Lung (tissue), 12 donors: ENCODE measurements around the gene PLEKHN1. TPM values are rescaled to one million over a fixed set of nuclear protein-coding genes. Genes with fewer than 3 reads are reported as not detected.
"Not testable (repeated sequence)": the region's sequence is repeated elsewhere in the genome, so short reads cannot be mapped to it uniquely, and the experiment has no call there.

Experiments used
- ATAC-seq: fragments of 200-7000 bp; cut with Tn5 transposase; one replicate; pipeline ENCODE4 v1.9.1; 2020; ENCODE audit warnings: moderate number of reproducible peaks; ENCODE audit not compliant: insufficient read depth, low FRiP score
- DNase-seq, 3 donors: peaks; one replicate each; pipeline ENCODE4 v3.0.0-alpha.2; 2013 to 2017
- H3K27ac ChIP-seq, 2 donors: one replicate each; pipeline ENCODE4 v1.5.1; 2013; ENCODE audit warnings: mild to moderate bottlenecking in 2 of 2, moderate library complexity in 2 of 2, control low read depth in 1 of 2, inconsistent platforms in 1 of 2, low read depth in 1 of 2, low read length in 1 of 2
- H3K27me3 ChIP-seq, 3 donors: one replicate each; pipeline ENCODE4 v1.5.1; 2013; ENCODE audit warnings: low read length in 2 of 3; ENCODE audit not compliant: control insufficient read depth in 3 of 3, insufficient read depth in 3 of 3
- H3K36me3 ChIP-seq, 4 donors: one replicate each; pipeline ENCODE4 v1.5.1; 2013; ENCODE audit warnings: low read length in 4 of 4, mild to moderate bottlenecking in 1 of 4, moderate library complexity in 1 of 4; ENCODE audit not compliant: control insufficient read depth in 4 of 4, insufficient read depth in 4 of 4
- H3K4me1 ChIP-seq, 5 donors: one replicate each; pipeline ENCODE4 v1.5.1; 2013; ENCODE audit warnings: low read length in 5 of 5, mild to moderate bottlenecking in 2 of 5, moderate library complexity in 1 of 5; ENCODE audit not compliant: control insufficient read depth in 5 of 5, insufficient read depth in 5 of 5
- H3K4me3 ChIP-seq: one replicate; pipeline ENCODE4 v1.5.1; 2013; ENCODE audit warnings: mild to moderate bottlenecking, control low read depth, moderate library complexity
- H3K9ac ChIP-seq, 2 donors: one replicate each; pipeline ENCODE4 v1.5.1; 2013; ENCODE audit warnings: low read length in 2 of 2, control low read depth in 1 of 2; ENCODE audit not compliant: insufficient read depth in 1 of 2
- H3K9me3 ChIP-seq, 4 donors: one replicate each; pipeline ENCODE4 v1.5.1; 2013; ENCODE audit warnings: low read length in 3 of 4, mild to moderate bottlenecking in 1 of 4, moderate library complexity in 1 of 4; ENCODE audit not compliant: control insufficient read depth in 4 of 4, insufficient read depth in 3 of 4
- CTCF ChIP-seq: IDR thresholded peaks from 2 replicates; pipeline ENCODE4 v1.5.1; 2012; ENCODE audit warnings: mild to moderate bottlenecking; ENCODE audit errors: control extremely low read depth, extremely low read depth
- WGBS, 2 donors: extraction: QIAGEN DNeasy Blood & Tissue Kit; methylation state at CpG; one replicate each; pipeline ENCODE4 v1.1.7; 2013; 5-methylcytosine and 5-hydroxymethylcytosine counted together
- polyA plus RNA-seq, 2 donors: library from polyadenylated mRNA; stranded (reverse); fragments of 200-250 nt; gene quantifications; one replicate each; pipeline ENCODE4 v1.2.1, GENCODE V29; 2013
- total RNA-seq, 2 donors: library from RNA; depleted of rRNA in 1 of 2; stranded (reverse); fragments of >200 nt in 1 of 2; gene quantifications; one replicate each; pipeline ENCODE4 v1.2.1, GENCODE V29; 2014 to 2021
- donor health status: control.
- donor health status: control.
- donor health status: Bipolar disorder and iron deficiency.
- donor health status: healthy.
- donor health status: DM: yes; HTN: yes; CAD: no.

The PLEKHN1 gene
- total and polyA plus RNA-seq, 4 donors: 2.0 to 5.1 (median 2.4) TPM

- Histone ChIP-seq H3K36me3 (no peaks in the 10 kb centered on the region), H3K4me3 (no peak overlapping the region), H3K27me3 (peaks cover 4 to 26% (median 5%) of the 10 kb centered on the region in 3 donors), H3K4me1 (no peaks in the 10 kb centered on the region), H3K9me3 (no peaks in the 10 kb centered on the region), H3K9ac (no peak overlapping the region), H3K27ac (no peak overlapping the region)
- WGBS, 2 donors: 76 to 81% methylated on average over 13 of the region's 13 CpGs
- ATAC-seq (no peak), DNase-seq (no peak)
- no peak for TF ChIP-seq CTCF
These were observed 18.8 kb downstream of the PLEKHN1 start for GRCh38 chr1:985126-985525.

GRCh38 chr1:988061-988460 is 21.8 kb downstream of the PLEKHN1 start:
- not testable (repeated sequence) for H3K36me3 ChIP-seq, H3K27ac ChIP-seq, DNase-seq, H3K9ac ChIP-seq, ATAC-seq, H3K4me1 ChIP-seq, H3K9me3 ChIP-seq, H3K4me3 ChIP-seq
- H3K27me3 ChIP-seq: peaks cover 1 to 12% (median 4%) of the 10 kb centered on the region in 3 donors
- WGBS, 2 donors: 89 to 93% methylated on average over 5 of the region's 5 CpGs

- not testable (repeated sequence) for H3K27ac ChIP-seq, H3K4me1 ChIP-seq, ATAC-seq, H3K27me3 ChIP-seq, H3K4me3 ChIP-seq, DNase-seq, H3K36me3 ChIP-seq, H3K9me3 ChIP-seq, H3K9ac ChIP-seq
- WGBS, 2 donors: 93 to 94% methylated on average over 6 of the region's 6 CpGs
These were observed 25.0 kb downstream of the PLEKHN1 start for GRCh38 chr1:991275-991674.

GRCh38 chr1:991895-992294 is 25.6 kb downstream of the PLEKHN1 start:
- no peak overlapping the region for H3K27ac ChIP-seq
- H3K9me3 ChIP-seq: peaks cover 0 to 8% (median 3%) of the 10 kb centered on the region in 4 donors
- H3K36me3 ChIP-seq: no peaks in the 10 kb centered on the region
- peaks cover 0 to 5% (median 0%) of the 10 kb centered on the region in 5 donors for H3K4me1 ChIP-seq
- H3K27me3 ChIP-seq: peaks cover 0 to 4% (median 0%) of the 10 kb centered on the region in 3 donors
- no peak overlapping the region for H3K4me3 ChIP-seq
- H3K9ac ChIP-seq: no peak overlapping the region
- TF ChIP-seq CTCF: no peak
- ATAC-seq (no peak), DNase-seq (no peak)
- 94 to 95% methylated on average over 10 of the region's 10 CpGs for WGBS, 2 donors
